IPS DF 19.7 (cell line): ENCODE results near the gene MRPL55.
"Not testable (repeated sequence)": the region's sequence is repeated elsewhere in the genome, so short reads cannot be mapped to it uniquely, and the experiment has no call there.

Source experiments
- DNase-seq: peaks from one replicate; pipeline ENCODE4 v3.0.0-alpha.2; 2013; ENCODE audit warnings: low read depth, low spot score

Gene MRPL55

GRCh38 chr1:228122921-228123441, 13.9 kb upstream of the MRPL55 start:
- DNase-seq = no peak

- no peak for DNase-seq
Measured at GRCh38 chr1:228120857-228121489, 11.9 kb upstream of the MRPL55 start.

- DNase-seq = no peak
Measured at GRCh38 chr1:228120351-228120750, 11.3 kb upstream of the MRPL55 start.

GRCh38 chr1:228118040-228118439, 8.9 kb upstream of the MRPL55 start:
- DNase-seq = no peak

- DNase-seq = no peak
Measured at GRCh38 chr1:228117335-228117734, 8.2 kb upstream of the MRPL55 start.

- DNase-seq = no peak
Measured at GRCh38 chr1:228114827-228115226, 5.7 kb upstream of the MRPL55 start.

- DNase-seq = no peak
Measured at GRCh38 chr1:228112617-228113016, 3.5 kb upstream of the MRPL55 start.

GRCh38 chr1:228112167-228112566, 3.1 kb upstream of the MRPL55 start:
- DNase-seq = no peak

- DNase-seq = not testable (repeated sequence)
Measured at GRCh38 chr1:228111315-228111714, 2.2 kb upstream of the MRPL55 start.

GRCh38 chr1:228110556-228110955, 1.5 kb upstream of the MRPL55 start:
- DNase-seq = no peak

- no peak for DNase-seq
Measured at GRCh38 chr1:228109962-228110488, 926 bp upstream of the MRPL55 start.

GRCh38 chr1:228108742-228109072, 392 bp downstream of the MRPL55 start:
- no peak for DNase-seq

GRCh38 chr1:228108055-228108690, 926 bp downstream of the MRPL55 start:
- DNase-seq = no peak

GRCh38 chr1:228107636-228108035, 1.5 kb downstream of the MRPL55 start:
- no peak for DNase-seq

- DNase-seq = no peak
Measured at GRCh38 chr1:228106800-228107054, 2.4 kb downstream of the MRPL55 start.

- DNase-seq = no peak
Measured at GRCh38 chr1:228105996-228106799, 2.9 kb downstream of the MRPL55 start.

GRCh38 chr1:228105270-228105995, 3.7 kb downstream of the MRPL55 start:
- no peak for DNase-seq

- no peak for DNase-seq
Measured at GRCh38 chr1:228104526-228105269, 4.4 kb downstream of the MRPL55 start.

- DNase-seq = peak; percentile 75
Measured at GRCh38 chr1:228102791-228103620, 6.1 kb downstream of the MRPL55 start, which contains the start of gene C1orf35. Gene C1orf35, minus strand, starts transcription at chr1:228103325. Its CDS starts 98 bp downstream, at chr1:228103227.
